ENCODE data around the gene PYHIN1. TPM values are rescaled to one million over a fixed set of nuclear protein-coding genes. Genes with fewer than 3 reads are reported as not detected.

The PYHIN1 gene
- total RNA-seq, result 10 to 100 TPM; 47.7 to 64.7 TPM

DNA sequence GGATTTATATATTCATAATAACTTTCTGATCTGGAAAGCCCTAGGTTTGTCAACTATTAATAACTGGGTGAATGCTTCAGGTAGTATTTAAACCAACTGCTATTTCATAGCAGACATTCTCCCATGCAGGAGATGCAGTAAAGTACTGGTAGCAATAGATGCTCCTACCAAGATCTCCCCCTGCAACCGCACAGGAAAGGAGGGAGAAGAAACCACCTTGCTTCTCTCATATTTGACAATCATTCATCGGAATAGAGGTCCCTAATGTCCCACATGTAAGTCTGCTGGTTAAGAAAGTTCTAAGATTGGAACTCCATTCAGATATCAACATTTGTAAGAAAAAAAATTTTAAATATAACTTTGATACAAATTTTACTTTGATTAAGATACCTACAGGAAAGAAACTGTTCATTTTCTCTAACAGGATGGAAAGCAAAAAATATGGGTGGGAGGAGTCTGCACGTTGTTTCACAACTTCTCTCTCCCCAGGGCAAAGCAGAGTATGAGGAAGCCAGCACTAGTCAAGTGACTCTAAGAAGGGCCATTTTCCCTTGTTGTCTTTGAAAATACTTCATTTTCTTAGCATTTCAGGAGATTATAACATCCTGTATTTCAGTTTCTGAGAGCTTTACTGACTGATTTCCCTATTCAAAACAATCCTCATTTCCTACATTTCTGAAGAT, at the start of gene PYHIN1:
Gene PYHIN1 (plus strand): TSS at position 498 of the 683 bp plus-strand sequence. CDS start 5,359 bp downstream, outside the sequence.
- ATAC-seq (peak in 1 of 2 donors; percentile 87), DNase-seq (ENCODE audit: low spot score) (no peak)
- Mint-ChIP-seq H3K9me3 (no peaks in the 10 kb centered on the region), H3K36me3 (peaks cover 40% of the 10 kb centered on the region), H3K27ac (peak within 1 kb of the TSS; percentile 90 to 92), H3K4me3 (peak within 1 kb of the TSS; percentile 98), H3K27me3 (no peaks in the 10 kb centered on the region), H3K4me1 (ENCODE audit: low read depth in 2 of 2) (peaks cover 40 to 62% of the 10 kb centered on the region in 2 donors)

DNA sequence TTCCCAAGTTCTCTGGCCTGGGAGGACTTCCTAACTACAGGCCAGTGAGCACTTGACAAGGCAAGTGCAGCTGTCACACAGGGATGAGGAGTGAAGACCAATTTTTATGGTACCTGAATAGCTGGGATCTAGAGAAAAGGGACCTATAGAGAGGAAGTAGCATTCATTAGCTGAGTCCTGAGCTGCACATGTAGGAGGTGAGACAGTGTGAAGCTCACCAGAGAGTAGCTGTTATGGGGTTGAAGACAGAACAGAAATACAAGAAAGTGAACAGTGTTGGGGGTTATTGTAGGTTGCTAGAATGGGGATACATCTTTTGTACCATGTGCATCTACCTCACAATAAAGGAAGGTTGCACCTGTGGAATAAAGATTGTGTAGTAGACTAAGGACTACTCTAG, 37.7 kb upstream of the PYHIN1 start:
- no peak overlapping the region for H3K27ac Mint-ChIP-seq
- H3K27me3 Mint-ChIP-seq, result no peaks in the 10 kb centered on the region
- ATAC-seq, result no peak
- no peak overlapping the region for H3K4me3 Mint-ChIP-seq
- H3K9me3 Mint-ChIP-seq, result no peaks in the 10 kb centered on the region
- H3K36me3 Mint-ChIP-seq, result no peaks in the 10 kb centered on the region
- DNase-seq (ENCODE audit: low spot score), result no peak
- H3K4me1 Mint-ChIP-seq (ENCODE audit: low read depth in 2 of 2), result peaks cover 5 to 6% of the 10 kb centered on the region in 2 donors

DNA sequence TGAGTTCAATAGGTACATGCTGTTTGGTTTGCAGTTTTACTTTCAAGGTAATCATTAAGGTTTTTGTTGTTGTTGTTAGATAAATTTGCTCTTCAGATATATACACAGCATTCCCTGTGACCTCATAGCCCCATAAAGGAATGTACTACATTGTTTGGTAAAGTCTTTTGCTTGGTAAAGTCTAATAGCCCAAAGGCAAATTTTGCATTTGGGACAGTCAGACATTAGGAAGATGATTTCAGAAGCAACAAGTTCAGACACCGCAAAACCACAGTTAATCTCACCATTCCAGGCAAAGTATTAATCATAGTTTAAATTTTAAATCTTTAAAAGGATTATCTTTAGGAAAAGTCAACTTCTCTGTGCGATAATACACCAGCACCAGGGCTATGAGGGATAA, 32.6 kb upstream of the PYHIN1 start:
- no peaks in the 10 kb centered on the region for H3K9me3 Mint-ChIP-seq
- peaks cover 7 to 11% of the 10 kb centered on the region in 2 donors for H3K4me1 Mint-ChIP-seq (ENCODE audit: low read depth in 2 of 2)
- H3K36me3 Mint-ChIP-seq, result no peaks in the 10 kb centered on the region
- H3K27me3 Mint-ChIP-seq, result peaks cover 2 to 5% of the 10 kb centered on the region in 2 donors
- no peak overlapping the region for H3K4me3 Mint-ChIP-seq
- DNase-seq (ENCODE audit: low spot score) (no peak), ATAC-seq (no peak)
- no peak overlapping the region for H3K27ac Mint-ChIP-seq

GRCh38 chr1:158901623-158902022, 29.7 kb upstream of the PYHIN1 start:
- no peak for DNase-seq (ENCODE audit: low spot score)
- Mint-ChIP-seq H3K9me3 (no peaks in the 10 kb centered on the region), H3K27me3 (peaks cover 2 to 5% of the 10 kb centered on the region in 2 donors), H3K4me1 (ENCODE audit: low read depth in 2 of 2) (peaks cover 5 to 9% of the 10 kb centered on the region in 2 donors), H3K27ac (no peak overlapping the region), H3K36me3 (no peaks in the 10 kb centered on the region), H3K4me3 (no peak overlapping the region)
- ATAC-seq, result peak in 1 of 2 donors; percentile 68

GRCh38 chr1:158916085-158916484, 15.3 kb upstream of the PYHIN1 start:
- no peak overlapping the region for H3K27ac Mint-ChIP-seq
- H3K36me3 Mint-ChIP-seq, result peaks cover 41% of the 10 kb centered on the region
- ATAC-seq (no peak), DNase-seq (ENCODE audit: low spot score) (no peak)
- no peaks in the 10 kb centered on the region for H3K27me3 Mint-ChIP-seq
- H3K4me3 Mint-ChIP-seq, result no peak overlapping the region
- peaks cover 20% of the 10 kb centered on the region for H3K9me3 Mint-ChIP-seq
- no peaks in the 10 kb centered on the region for H3K4me1 Mint-ChIP-seq (ENCODE audit: low read depth in 2 of 2)

DNA sequence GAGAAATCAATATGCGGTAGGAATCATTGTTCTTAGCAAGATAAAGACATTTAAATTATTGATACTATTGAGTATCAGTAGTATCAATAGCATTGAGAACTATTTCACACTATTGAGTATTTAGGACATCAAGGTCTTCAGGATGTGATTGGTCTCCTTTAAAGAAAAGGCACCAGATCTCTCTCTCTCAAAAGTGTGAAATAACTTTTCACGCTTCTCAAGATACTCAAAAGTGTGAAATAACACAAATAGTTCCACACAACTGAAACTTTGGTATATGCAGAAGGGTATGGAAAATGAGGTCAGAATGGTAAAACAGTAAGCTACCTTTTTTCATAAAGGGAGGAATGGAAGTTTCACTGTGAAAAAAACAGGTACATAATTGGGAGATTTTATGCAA, 6.7 kb upstream of the PYHIN1 start:
- peak; percentile 63 to 70 for ATAC-seq
- Mint-ChIP-seq H3K9me3 (peaks cover 11% of the 10 kb centered on the region), H3K4me1 (ENCODE audit: low read depth in 2 of 2) (peaks cover 40 to 45% of the 10 kb centered on the region in 2 donors), H3K27me3 (no peaks in the 10 kb centered on the region), H3K36me3 (peaks cover 31% of the 10 kb centered on the region), H3K27ac (peak overlapping the region; percentile 81 to 92), H3K4me3 (peak overlapping the region; percentile 48)
- no peak for DNase-seq (ENCODE audit: low spot score)

- Mint-ChIP-seq H3K9me3 (no peaks in the 10 kb centered on the region), H3K27ac (peak overlapping the region; percentile 90 to 92), H3K4me1 (ENCODE audit: low read depth in 2 of 2) (peaks cover 42 to 63% of the 10 kb centered on the region in 2 donors), H3K4me3 (peak overlapping the region; percentile 98), H3K27me3 (no peaks in the 10 kb centered on the region), H3K36me3 (peaks cover 37% of the 10 kb centered on the region)
- DNase-seq (ENCODE audit: low spot score) (peak; percentile 68), ATAC-seq (peak; percentile 72 to 81)
These were observed 848 bp upstream of the PYHIN1 start for GRCh38 chr1:158930504-158930903.

GRCh38 chr1:158932171-158932570, 819 bp downstream of the PYHIN1 start:
- Mint-ChIP-seq H3K36me3 (peaks cover 38% of the 10 kb centered on the region), H3K9me3 (no peaks in the 10 kb centered on the region), H3K27ac (peak overlapping the region; percentile 90 to 92), H3K27me3 (no peaks in the 10 kb centered on the region), H3K4me3 (peak overlapping the region; percentile 98), H3K4me1 (ENCODE audit: low read depth in 2 of 2) (peaks cover 37 to 55% of the 10 kb centered on the region in 2 donors)
- ATAC-seq, result peak; percentile 73 to 82
- DNase-seq (ENCODE audit: low spot score), result no peak

DNA sequence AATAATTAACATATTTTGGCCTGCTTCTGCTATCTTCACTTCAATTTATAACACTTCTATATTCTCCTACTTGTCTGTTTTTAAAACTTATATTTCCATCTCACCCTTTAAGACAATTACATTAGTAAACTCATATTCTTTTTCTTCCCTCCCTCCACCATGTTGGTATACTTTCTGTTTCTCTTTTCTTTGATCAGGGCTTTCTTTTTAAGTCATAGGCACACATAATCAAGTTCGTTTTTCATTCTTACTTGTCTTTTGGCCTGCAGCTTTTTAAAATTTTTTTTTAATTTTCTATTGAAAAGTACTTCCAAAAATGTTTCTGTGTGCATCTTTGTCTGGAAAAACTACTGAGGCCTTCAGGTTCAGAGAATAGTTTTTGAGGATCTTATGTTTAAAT, 2.3 kb downstream of the PYHIN1 start:
- H3K9me3 Mint-ChIP-seq, result no peaks in the 10 kb centered on the region
- H3K4me1 Mint-ChIP-seq (ENCODE audit: low read depth in 2 of 2), result peaks cover 36 to 55% of the 10 kb centered on the region in 2 donors
- H3K27ac Mint-ChIP-seq, result peak overlapping the region; percentile 79 to 92
- H3K4me3 Mint-ChIP-seq, result peak overlapping the region; percentile 84
- DNase-seq (ENCODE audit: low spot score) (no peak), ATAC-seq (peak; percentile 51 to 69)
- H3K27me3 Mint-ChIP-seq, result no peaks in the 10 kb centered on the region
- peaks cover 31% of the 10 kb centered on the region for H3K36me3 Mint-ChIP-seq

DNA sequence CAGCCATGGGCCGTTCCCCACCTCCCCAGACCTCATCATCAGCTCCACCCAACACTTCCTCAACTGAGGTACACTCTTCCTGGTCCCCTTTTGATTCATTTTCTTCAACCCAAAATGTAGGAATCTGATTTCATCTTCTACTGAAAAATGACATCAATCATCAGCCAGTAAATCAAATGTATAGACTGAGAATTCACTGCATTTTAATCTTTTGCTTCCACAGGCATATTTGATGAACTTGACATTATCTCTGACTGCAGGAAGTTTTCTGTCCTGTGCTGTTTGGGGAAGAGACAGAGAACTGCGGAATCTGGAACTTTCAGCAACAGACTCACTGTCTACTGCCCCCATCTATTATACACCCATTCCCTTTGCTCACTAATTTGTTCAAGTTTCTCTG, 7.8 kb downstream of the PYHIN1 start:
- H3K27ac Mint-ChIP-seq, result peak overlapping the region; percentile 78 to 89
- peak overlapping the region; percentile 1 for H3K4me3 Mint-ChIP-seq
- H3K27me3 Mint-ChIP-seq, result no peaks in the 10 kb centered on the region
- no peaks in the 10 kb centered on the region for H3K9me3 Mint-ChIP-seq
- peaks cover 57 to 69% of the 10 kb centered on the region in 2 donors for H3K4me1 Mint-ChIP-seq (ENCODE audit: low read depth in 2 of 2)
- ATAC-seq, result no peak
- H3K36me3 Mint-ChIP-seq, result peaks cover 57% of the 10 kb centered on the region
- DNase-seq (ENCODE audit: low spot score), result no peak

DNA sequence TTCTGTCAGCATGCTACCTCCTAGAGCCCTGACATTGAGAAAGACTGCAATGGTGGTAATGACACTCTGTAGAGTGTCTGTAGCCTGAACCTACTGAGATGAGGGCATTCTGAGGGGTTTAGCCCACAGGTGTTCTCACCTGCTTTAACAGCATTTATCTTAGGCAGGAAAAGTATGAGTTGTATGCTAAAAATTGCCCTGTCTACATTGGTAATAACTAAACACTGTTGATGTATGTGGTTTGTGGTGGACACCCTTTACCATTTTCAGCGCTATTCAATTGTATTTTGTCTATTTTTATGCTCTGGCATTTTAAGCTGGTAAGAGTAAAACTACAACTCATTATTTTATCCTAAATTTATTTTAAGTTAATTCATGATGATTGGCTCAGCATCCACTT, 10.0 kb downstream of the PYHIN1 start:
- ATAC-seq (no peak), DNase-seq (ENCODE audit: low spot score) (no peak)
- peaks cover 63% of the 10 kb centered on the region for H3K36me3 Mint-ChIP-seq
- H3K27me3 Mint-ChIP-seq, result no peaks in the 10 kb centered on the region
- peak overlapping the region; percentile 17 to 52 for H3K27ac Mint-ChIP-seq
- H3K9me3 Mint-ChIP-seq, result no peaks in the 10 kb centered on the region
- no peak overlapping the region for H3K4me3 Mint-ChIP-seq
- peaks cover 59 to 68% of the 10 kb centered on the region in 2 donors for H3K4me1 Mint-ChIP-seq (ENCODE audit: low read depth in 2 of 2)

DNA sequence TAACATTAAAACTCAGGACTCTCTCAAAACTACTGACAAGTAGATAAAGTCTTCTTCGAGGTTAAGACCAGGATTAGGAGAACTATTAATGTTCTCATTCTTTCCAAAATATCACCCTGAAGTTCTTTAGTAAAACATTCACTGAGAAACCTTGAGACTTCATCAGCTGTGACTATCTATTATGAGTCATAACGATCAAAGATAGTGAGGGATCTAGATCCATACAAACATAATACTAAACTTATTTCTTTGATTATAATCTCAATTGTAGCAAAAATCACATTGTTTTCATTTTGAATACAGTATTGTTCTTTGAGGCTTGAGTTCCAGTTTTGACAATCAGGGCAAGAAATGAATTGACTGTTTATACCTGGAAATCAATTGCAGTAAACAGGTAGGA, 11.1 kb downstream of the PYHIN1 start:
- no peak overlapping the region for H3K4me3 Mint-ChIP-seq
- no peak for DNase-seq (ENCODE audit: low spot score)
- no peak for ATAC-seq
- peaks cover 66 to 76% of the 10 kb centered on the region in 2 donors for H3K4me1 Mint-ChIP-seq (ENCODE audit: low read depth in 2 of 2)
- no peaks in the 10 kb centered on the region for H3K27me3 Mint-ChIP-seq
- H3K9me3 Mint-ChIP-seq, result no peaks in the 10 kb centered on the region
- H3K36me3 Mint-ChIP-seq, result peaks cover 74% of the 10 kb centered on the region
- H3K27ac Mint-ChIP-seq, result peak overlapping the region; percentile 1 to 45

- DNase-seq (ENCODE audit: low spot score) (no peak), ATAC-seq (no peak)
- no peaks in the 10 kb centered on the region for H3K9me3 Mint-ChIP-seq
- no peaks in the 10 kb centered on the region for H3K27me3 Mint-ChIP-seq
- no peak overlapping the region for H3K4me3 Mint-ChIP-seq
- H3K36me3 Mint-ChIP-seq, result peaks cover 79% of the 10 kb centered on the region
- peak overlapping the region; percentile 1 to 45 for H3K27ac Mint-ChIP-seq
- H3K4me1 Mint-ChIP-seq (ENCODE audit: low read depth in 2 of 2), result peaks cover 69 to 78% of the 10 kb centered on the region in 2 donors
These were observed 11.7 kb downstream of the PYHIN1 start for GRCh38 chr1:158943059-158943458.

DNA sequence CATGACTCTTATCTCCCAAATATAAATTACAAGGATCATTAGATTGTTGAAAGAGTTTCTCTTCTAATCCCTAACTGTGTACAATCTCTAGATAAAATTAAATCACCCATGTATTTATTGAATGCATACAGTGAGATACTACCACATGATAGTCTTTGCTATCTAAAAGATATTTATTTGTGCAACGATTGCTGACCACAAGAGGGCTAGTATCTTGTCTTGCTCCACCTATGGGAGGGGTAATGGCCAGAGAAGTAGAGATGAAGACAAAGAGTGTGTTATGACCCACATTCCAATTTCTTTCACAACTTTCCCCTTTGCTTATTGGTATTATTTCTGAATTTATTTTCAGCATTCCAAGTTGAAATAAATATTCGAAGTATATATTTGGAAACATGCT, 13.7 kb downstream of the PYHIN1 start:
- no peak overlapping the region for H3K4me3 Mint-ChIP-seq
- no peaks in the 10 kb centered on the region for H3K27me3 Mint-ChIP-seq
- peaks cover 3% of the 10 kb centered on the region for H3K9me3 Mint-ChIP-seq
- H3K4me1 Mint-ChIP-seq (ENCODE audit: low read depth in 2 of 2), result peaks cover 67 to 71% of the 10 kb centered on the region in 2 donors
- no peak for DNase-seq (ENCODE audit: low spot score)
- ATAC-seq, result no peak
- peak overlapping the region; percentile 7 to 32 for H3K27ac Mint-ChIP-seq
- H3K36me3 Mint-ChIP-seq, result peaks cover 81% of the 10 kb centered on the region

Measured in natural killer cell treated with Interleukin-12 subunit alpha and Interleukin-12 subunit beta and Interleukin-15 and Interleukin-18, amount 100 ng/mL, for 72 hours (primary cell).